ENCODE data around the gene CREB3L1.
"Not testable (repeated sequence)": the region's sequence is repeated elsewhere in the genome, so short reads cannot be mapped to it uniquely, and the experiment has no call there.

Gene CREB3L1

GRCh38 chr11:46249103-46249937, 28.1 kb upstream of the CREB3L1 start:
- DNase-seq = no peak

GRCh38 chr11:46249938-46250744, 27.3 kb upstream of the CREB3L1 start:
- no peak for DNase-seq

- no peak for DNase-seq
These were observed 26.8 kb upstream of the CREB3L1 start for GRCh38 chr11:46250745-46251052.

GRCh38 chr11:46251954-46252353, 25.5 kb upstream of the CREB3L1 start:
- no peak for DNase-seq

- no peak for DNase-seq
These were observed 25.0 kb upstream of the CREB3L1 start for GRCh38 chr11:46252373-46252914.

GRCh38 chr11:46253258-46254132, 24.0 kb upstream of the CREB3L1 start:
- DNase-seq = no peak

- DNase-seq = no peak
These were observed 23.4 kb upstream of the CREB3L1 start for GRCh38 chr11:46254133-46254491.

GRCh38 chr11:46256540-46257001, 20.9 kb upstream of the CREB3L1 start:
- no peak for DNase-seq

- not testable (repeated sequence) for DNase-seq
These were observed 18.1 kb upstream of the CREB3L1 start for GRCh38 chr11:46259347-46259746.

GRCh38 chr11:46259971-46260560, 17.4 kb upstream of the CREB3L1 start:
- DNase-seq = no peak

GRCh38 chr11:46263120-46263519, 14.3 kb upstream of the CREB3L1 start:
- DNase-seq = no peak

GRCh38 chr11:46264030-46264429, 13.4 kb upstream of the CREB3L1 start:
- no peak for DNase-seq

- no peak for DNase-seq
These were observed 12.5 kb upstream of the CREB3L1 start for GRCh38 chr11:46264976-46265375.

GRCh38 chr11:46265764-46266163, 11.7 kb upstream of the CREB3L1 start:
- DNase-seq = no peak

GRCh38 chr11:46267930-46268329, 9.5 kb upstream of the CREB3L1 start:
- DNase-seq = no peak

GRCh38 chr11:46270684-46271083, 6.8 kb upstream of the CREB3L1 start:
- no peak for DNase-seq

- no peak for DNase-seq
These were observed 6.1 kb upstream of the CREB3L1 start for GRCh38 chr11:46271407-46271806.

GRCh38 chr11:46271875-46272815, 5.3 kb upstream of the CREB3L1 start:
- no peak for DNase-seq

GRCh38 chr11:46272816-46273427, 4.5 kb upstream of the CREB3L1 start:
- DNase-seq = no peak

- no peak for DNase-seq
These were observed 3.8 kb upstream of the CREB3L1 start for GRCh38 chr11:46273511-46274205.

Measured in inflammatory macrophage (primary cell).